Endometrial microvascular endothelial cells (primary cell): ENCODE results near the gene CLEC7A. TPM values are rescaled to one million over a fixed set of nuclear protein-coding genes. Genes with fewer than 3 reads are reported as not detected.

Experiments used
- in situ Hi-C: cut with HindIII; loops from 2 replicates; pipeline ENCODE4 v1.10.0; 2017; ENCODE audit warnings: low sequenced_read_pairs, low pct_unique_long_range_greater_than_20kb; ENCODE audit errors: inconsistent ontology term
- total RNA-seq: library from RNA; depleted of rRNA; stranded (reverse); fragments of >200 nt; gene quantifications from one replicate; pipeline ENCODE4 v1.2.3, GENCODE V29; 2015; ENCODE audit errors: inconsistent ontology term

Gene CLEC7A
- total RNA-seq, 1 donor from 2014 or later: 0.84 TPM

GRCh38 chr12:10067942-10068341, 62.1 kb downstream of the CLEC7A start:
- in situ Hi-C loops: no loop called here

- in situ Hi-C loops: no loop called here
Measured at GRCh38 chr12:10067264-10067663, 62.7 kb downstream of the CLEC7A start.

Other genes starting within 250 kb of the CLEC7A start
- gene KLRF2, start 248.7 kb downstream of the CLEC7A start, total RNA-seq: not detected
- not detected for gene CLEC2A, start 197.8 kb downstream of the CLEC7A start, total RNA-seq
- gene CLEC12A, start 158.8 kb downstream of the CLEC7A start, total RNA-seq: not detected
- not detected for gene CLEC1B, start 131.1 kb downstream of the CLEC7A start, total RNA-seq
- 0.09 TPM for gene CLEC12B, start 119.6 kb downstream of the CLEC7A start, total RNA-seq
- not detected for gene CLEC9A, start 99.5 kb downstream of the CLEC7A start, total RNA-seq
- gene CLEC1A, start 31.2 kb downstream of the CLEC7A start, total RNA-seq: 54.4 TPM
- gene OLR1, start 41.9 kb upstream of the CLEC7A start, total RNA-seq: 1.5 TPM
- gene TMEM52B, start 48.8 kb upstream of the CLEC7A start, total RNA-seq: not detected
- 30.0 TPM for gene GABARAPL1, start 82.7 kb upstream of the CLEC7A start, total RNA-seq
- not detected for gene KLRD1, start 177.7 kb upstream of the CLEC7A start, total RNA-seq